CD4-positive, alpha-beta T cell treated with Interferon gamma for 1 hour (primary cell): ENCODE measurements around the gene MFAP4.

Experiments
- DNase-seq: peaks from one replicate; pipeline ENCODE4 v3.0.0-alpha.2; 2020

The MFAP4 gene

GRCh38 chr17:19386974-19387920, at the start of gene MFAP4:
TSS of gene MFAP4 (minus strand) at chr17:19387190. CDS start at chr17:19387155, 35 bp downstream.
- no peak for DNase-seq

GRCh38 chr17:19433727-19434340, 46.8 kb upstream of the MFAP4 start:
- DNase-seq = no peak

- no peak for DNase-seq
These were observed 46.3 kb upstream of the MFAP4 start for GRCh38 chr17:19433255-19433654.

- DNase-seq = no peak
These were observed 44.7 kb upstream of the MFAP4 start for GRCh38 chr17:19431691-19432090.

GRCh38 chr17:19426631-19427030, 39.6 kb upstream of the MFAP4 start:
- DNase-seq = no peak

GRCh38 chr17:19424934-19425868, 38.2 kb upstream of the MFAP4 start:
- no peak for DNase-seq

- no peak for DNase-seq
These were observed 34.9 kb upstream of the MFAP4 start for GRCh38 chr17:19421926-19422325.

GRCh38 chr17:19421219-19421618, 34.2 kb upstream of the MFAP4 start:
- no peak for DNase-seq

- peak; percentile 36 for DNase-seq
These were observed 31.4 kb upstream of the MFAP4 start for GRCh38 chr17:19418251-19418992.

GRCh38 chr17:19417611-19418010, 30.6 kb upstream of the MFAP4 start:
- no peak for DNase-seq

GRCh38 chr17:19415806-19416775, 29.1 kb upstream of the MFAP4 start:
- no peak for DNase-seq

- DNase-seq = no peak
These were observed 28.3 kb upstream of the MFAP4 start for GRCh38 chr17:19415311-19415710.

GRCh38 chr17:19414396-19415280, 27.6 kb upstream of the MFAP4 start:
- no peak for DNase-seq

- DNase-seq = no peak
These were observed 26.8 kb upstream of the MFAP4 start for GRCh38 chr17:19413761-19414160.

GRCh38 chr17:19412984-19413383, 26.0 kb upstream of the MFAP4 start:
- DNase-seq = no peak

- no peak for DNase-seq
These were observed 25.5 kb upstream of the MFAP4 start for GRCh38 chr17:19412510-19412909.

GRCh38 chr17:19411631-19412030, 24.6 kb upstream of the MFAP4 start:
- DNase-seq = no peak

GRCh38 chr17:19410875-19411620, 24.1 kb upstream of the MFAP4 start, which contains the start of gene RNF112:
TSS of gene RNF112 (plus strand) at chr17:19411232. CDS start at chr17:19411409, 177 bp downstream.
- no peak for DNase-seq

- DNase-seq = no peak
These were observed 23.1 kb upstream of the MFAP4 start for GRCh38 chr17:19410091-19410490.
